ENCODE measurements around the gene BSX.

- no peak for TF ChIP-seq CTCF (IDR thresholded peaks at IDR 0.05)
- TF ChIP-seq POLR2AphosphoS5 (IDR thresholded peaks at IDR 0.05; ENCODE audit: insufficient read depth in 1 of 2, low read depth in 1 of 2) = no peak
- no peak for TF ChIP-seq POLR2A (IDR thresholded peaks at IDR 0.05)
Measured at GRCh38 chr11:122931510-122931909, 50.1 kb downstream of the BSX start.

Data from vagina (tissue), 2 donors.